Measurements from ENCODE around the gene AKAP17A.

The AKAP17A gene

GRCh38 chrX:1601051-1601767, 9.8 kb downstream of the AKAP17A start:
- TF ChIP-seq CTCF (IDR thresholded peaks at IDR 0.05) (no peak), ZFX (IDR thresholded peaks at IDR 0.05; ENCODE audit: borderline replicate concordance) (no peak)
- no peak overlapping the region for H3K27ac ChIP-seq

- no peak overlapping the region for H3K27ac ChIP-seq
- no peak for TF ChIP-seq CTCF (IDR thresholded peaks at IDR 0.05)
- TF ChIP-seq ZFX (IDR thresholded peaks at IDR 0.05; ENCODE audit: borderline replicate concordance) = no peak
Measured at GRCh38 chrX:1601768-1602085, 10.3 kb downstream of the AKAP17A start.

- TF ChIP-seq CTCF (IDR thresholded peaks at IDR 0.05) (no peak), ZFX (IDR thresholded peaks at IDR 0.05; ENCODE audit: borderline replicate concordance) (no peak)
- H3K27ac ChIP-seq = no peak overlapping the region
Measured at GRCh38 chrX:1602299-1602698, 10.9 kb downstream of the AKAP17A start.

- no peak overlapping the region for H3K27ac ChIP-seq
- TF ChIP-seq CTCF (IDR thresholded peaks at IDR 0.05) (no peak), ZFX (IDR thresholded peaks at IDR 0.05; ENCODE audit: borderline replicate concordance) (no peak)
Measured at GRCh38 chrX:1606496-1606895, 15.1 kb downstream of the AKAP17A start.

GRCh38 chrX:1609311-1609710, 17.9 kb downstream of the AKAP17A start:
- no peak for TF ChIP-seq ZFX (IDR thresholded peaks at IDR 0.05; ENCODE audit: borderline replicate concordance)
- no peak for TF ChIP-seq CTCF (IDR thresholded peaks at IDR 0.05)
- no peak overlapping the region for H3K27ac ChIP-seq

- no peak for TF ChIP-seq CTCF (IDR thresholded peaks at IDR 0.05)
- TF ChIP-seq ZFX (IDR thresholded peaks at IDR 0.05; ENCODE audit: borderline replicate concordance) = no peak
- H3K27ac ChIP-seq = no peak overlapping the region
Measured at GRCh38 chrX:1609762-1610161, 18.4 kb downstream of the AKAP17A start.

- TF ChIP-seq ZFX (IDR thresholded peaks at IDR 0.05; ENCODE audit: borderline replicate concordance) (no peak), CTCF (IDR thresholded peaks at IDR 0.05) (no peak)
- no peak overlapping the region for H3K27ac ChIP-seq
Measured at GRCh38 chrX:1610166-1610565, 18.8 kb downstream of the AKAP17A start.

Measured in 22Rv1 (cell line).